ENCODE data around the gene GPR153. TPM values are rescaled to one million over a fixed set of nuclear protein-coding genes. Genes with fewer than 3 reads are reported as not detected.

The GPR153 gene
- total and polyA plus RNA-seq, 4 donors: 0.37 to 5.9 (median 2.7) TPM

- TF ChIP-seq MAX (IDR thresholded peaks at IDR 0.05): no peak
Observed at GRCh38 chr1:6263716-6264115, 2.8 kb upstream of the GPR153 start (continued).

- no peaks in the 10 kb centered on the region for H3K27me3 ChIP-seq (ENCODE audit: control insufficient read depth in 4 of 4, insufficient read depth in 4 of 4, low read length in 3 of 4)
- H3K4me3 ChIP-seq (ENCODE audit: low read depth in 1 of 3, low read length in 3 of 3): no peak overlapping the region
- no peaks in the 10 kb centered on the region for H3K9me3 ChIP-seq (ENCODE audit: control insufficient read depth in 4 of 4, low read length in 3 of 4)
- no peaks in the 10 kb centered on the region for H3K36me3 ChIP-seq (ENCODE audit: control insufficient read depth in 4 of 4, insufficient read depth in 3 of 4, low read depth in 1 of 4, low read length in 3 of 4)
- peaks cover 11 to 27% (median 20%) of the 10 kb centered on the region in 4 donors for H3K4me1 ChIP-seq (ENCODE audit: control insufficient read depth in 4 of 4, insufficient read depth in 4 of 4, low read length in 3 of 4)
- peak overlapping the region in 1 of 2 donors; percentile 5 for H3K27ac ChIP-seq (ENCODE audit: low read depth in 1 of 2, low read length in 2 of 2)
- DNase-seq (ENCODE audit: low spot score): no peak
- no peak overlapping the region for H3K9ac ChIP-seq (ENCODE audit: low read depth in 1 of 2, low read length in 2 of 2)
- WGBS: 89% methylated on average over 25 of the region's 25 CpGs
- no peak for TF ChIP-seq REST (IDR thresholded peaks at IDR 0.05)
- TF ChIP-seq EGR1 (IDR thresholded peaks at IDR 0.05; ENCODE audit: low read depth in 2 of 2): no peak
- no peak for TF ChIP-seq YY1 (IDR thresholded peaks at IDR 0.05)
- TF ChIP-seq SP1 (IDR thresholded peaks at IDR 0.05): no peak
- no peak for TF ChIP-seq NR2F2 (IDR thresholded peaks at IDR 0.05)
- no peak for TF ChIP-seq HNF4A (conservative IDR thresholded peaks at IDR 0.05)
- TF ChIP-seq MAX (IDR thresholded peaks at IDR 0.05): no peak
- TF ChIP-seq ATF3 (IDR thresholded peaks at IDR 0.05): no peak
- TF ChIP-seq RXRA (IDR thresholded peaks at IDR 0.05): no peak
- no peak for TF ChIP-seq FOXA1 (IDR thresholded peaks at IDR 0.05)
- TF ChIP-seq FOXA2 (IDR thresholded peaks at IDR 0.05): no peak
- TF ChIP-seq GABPA (IDR thresholded peaks at IDR 0.05 in 1 of 2, conservative IDR thresholded peaks at IDR 0.05 in 1 of 2): no peak
- TF ChIP-seq TAF1 (conservative IDR thresholded peaks at IDR 0.05): no peak
- no peak for TF ChIP-seq HNF4G (IDR thresholded peaks at IDR 0.05)
- TF ChIP-seq CTCF (IDR thresholded peaks at IDR 0.05; ENCODE audit: low read depth, low read length, missing input control): no peak
- TF ChIP-seq JUND (IDR thresholded peaks at IDR 0.05): no peak
- TF ChIP-seq ZBTB33 (IDR thresholded peaks at IDR 0.05): no peak
- no peak for TF ChIP-seq RAD21 (IDR thresholded peaks at IDR 0.05)
Observed at GRCh38 chr1:6262555-6263420, 1.9 kb upstream of the GPR153 start.

Data from liver (tissue), 9 donors.